Osteocyte (in vitro differentiated cells): ENCODE data around the gene TMBIM4. TPM values are rescaled to one million over a fixed set of nuclear protein-coding genes. Genes with fewer than 3 reads are reported as not detected.

ENCODE experiments used
- DNase-seq: peaks from one replicate; pipeline ENCODE4 v3.0.0; 2021; ENCODE audit warnings: mixed read lengths; ENCODE audit not compliant: unreplicated experiment; ENCODE audit errors: extremely low spot score
- H3K27ac Mint-ChIP-seq: one replicate; pipeline ENCODE4 v1.8.0; 2021; ENCODE audit warnings: mild to moderate bottlenecking, mixed read lengths; ENCODE audit not compliant: unreplicated experiment
- H3K27me3 Mint-ChIP-seq: one replicate; pipeline ENCODE4 v1.8.0; 2021; ENCODE audit warnings: mixed read lengths; ENCODE audit not compliant: unreplicated experiment
- H3K36me3 Mint-ChIP-seq: one replicate; pipeline ENCODE4 v1.8.0; 2021; ENCODE audit warnings: mixed read lengths; ENCODE audit not compliant: unreplicated experiment
- H3K4me1 Mint-ChIP-seq: one replicate; pipeline ENCODE4 v1.8.0; 2021; ENCODE audit warnings: mixed read lengths; ENCODE audit not compliant: unreplicated experiment
- H3K4me3 Mint-ChIP-seq: one replicate; pipeline ENCODE4 v1.8.0; 2021; ENCODE audit warnings: mild to moderate bottlenecking, moderate library complexity, mixed read lengths; ENCODE audit not compliant: unreplicated experiment
- H3K9me3 Mint-ChIP-seq: one replicate; pipeline ENCODE4 v1.8.0; 2021; ENCODE audit warnings: mixed read lengths; ENCODE audit not compliant: unreplicated experiment
- CTCF ChIP-seq: fragments of 200-600 bp; sonication (generic); IDR thresholded peaks from 2 replicates; pipeline ENCODE4 v1.5.0; 2021; ENCODE audit warnings: antibody characterized with exemption, mild to moderate bottlenecking, moderate library complexity
- total RNA-seq: library from RNA; stranded (reverse); gene quantifications from 2 replicates; pipeline ENCODE4 v1.2.1, GENCODE V29; 2021

Gene TMBIM4
- total RNA-seq, 1 donor from 2014 or later = 51.2 TPM

DNA sequence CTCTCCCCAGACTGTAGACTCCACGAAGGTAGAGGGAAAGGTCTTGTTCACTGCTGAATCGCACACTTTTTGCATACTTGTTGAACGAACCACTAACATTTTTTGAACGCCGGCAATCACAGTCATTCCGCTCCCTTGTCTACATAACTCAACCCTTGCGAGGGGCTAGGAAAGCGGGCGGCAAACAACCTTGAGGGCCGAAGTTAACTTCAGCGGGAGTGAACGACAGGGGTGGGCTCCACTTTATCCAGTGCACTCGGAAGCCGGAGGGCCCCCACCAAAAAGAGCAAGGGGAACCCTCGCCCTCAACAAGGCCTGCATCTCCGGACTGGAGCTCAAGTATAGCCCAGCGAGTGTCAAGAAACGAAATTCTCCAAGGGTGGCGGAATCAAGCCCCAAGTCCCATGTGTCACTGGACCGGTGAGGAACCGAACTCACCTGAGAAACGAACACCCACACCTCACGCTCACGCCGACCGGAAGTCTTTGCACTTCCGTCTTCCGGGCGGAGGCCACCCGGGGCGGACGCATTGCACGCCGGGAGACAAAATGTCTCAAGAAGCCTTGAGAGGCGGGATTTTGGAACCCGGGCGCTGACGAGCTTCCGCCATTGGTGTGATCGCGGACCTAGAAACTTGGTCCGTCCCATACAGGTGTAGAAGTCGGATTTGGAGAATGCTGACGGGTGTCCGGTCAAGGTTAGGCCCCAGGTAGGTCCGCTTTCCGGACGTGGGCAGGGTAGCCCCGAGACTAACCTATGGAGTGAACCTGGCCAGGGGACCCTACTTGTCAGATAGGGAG lies 39.3 kb downstream of the TMBIM4 start, which contains the start of gene LLPH:
Gene LLPH (minus strand): TSS at position 484 of the 800 bp plus-strand sequence. CDS start 1,644 bp downstream, outside the sequence.
- Mint-ChIP-seq H3K27me3 (no peaks in the 10 kb centered on the region), H3K4me3 (peak within 1 kb of the TSS; percentile 99), H3K36me3 (peaks cover 31% of the 10 kb centered on the region), H3K27ac (peak within 1 kb of the TSS; percentile 94), H3K9me3 (no peaks in the 10 kb centered on the region), H3K4me1 (peaks cover 38% of the 10 kb centered on the region)
- no peak for TF ChIP-seq CTCF
- peak; percentile 92 for DNase-seq

DNA sequence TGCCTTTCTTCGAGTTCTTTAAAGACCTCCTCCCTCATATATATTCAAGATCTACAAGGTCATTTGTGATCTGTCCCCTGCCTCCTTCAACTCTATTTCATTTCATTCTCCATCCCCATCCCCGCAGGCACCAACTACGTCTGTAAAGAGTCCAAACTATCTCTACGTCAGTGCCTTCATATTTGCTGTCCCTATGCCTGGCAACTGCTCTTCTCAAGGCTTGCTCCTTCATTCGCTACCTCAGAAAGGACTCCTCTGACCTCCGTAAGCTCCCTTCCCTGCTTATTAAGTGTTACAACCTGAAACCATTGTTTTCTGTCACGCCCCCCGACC lies 39.9 kb downstream of the TMBIM4 start:
- no peaks in the 10 kb centered on the region for H3K9me3 Mint-ChIP-seq
- H3K36me3 Mint-ChIP-seq = peaks cover 36% of the 10 kb centered on the region
- TF ChIP-seq CTCF = no peak
- peak overlapping the region; percentile 99 for H3K4me3 Mint-ChIP-seq
- H3K27ac Mint-ChIP-seq = peak overlapping the region; percentile 94
- DNase-seq = no peak
- H3K27me3 Mint-ChIP-seq = no peaks in the 10 kb centered on the region
- peaks cover 38% of the 10 kb centered on the region for H3K4me1 Mint-ChIP-seq

- Mint-ChIP-seq H3K4me1 (peaks cover 37% of the 10 kb centered on the region), H3K27me3 (no peaks in the 10 kb centered on the region), H3K36me3 (peaks cover 53% of the 10 kb centered on the region), H3K9me3 (no peaks in the 10 kb centered on the region), H3K27ac (no peak overlapping the region), H3K4me3 (no peak overlapping the region)
- no peak for DNase-seq
- TF ChIP-seq CTCF = no peak
Measured at GRCh38 chr12:66127650-66128049, 42.1 kb downstream of the TMBIM4 start.

- no peak overlapping the region for H3K27ac Mint-ChIP-seq
- DNase-seq = no peak
- H3K4me3 Mint-ChIP-seq = no peak overlapping the region
- H3K27me3 Mint-ChIP-seq = no peaks in the 10 kb centered on the region
- no peaks in the 10 kb centered on the region for H3K4me1 Mint-ChIP-seq
- TF ChIP-seq CTCF = peak; percentile 24
- peaks cover 30% of the 10 kb centered on the region for H3K36me3 Mint-ChIP-seq
- no peaks in the 10 kb centered on the region for H3K9me3 Mint-ChIP-seq
Measured at GRCh38 chr12:66120477-66120876, 49.3 kb downstream of the TMBIM4 start.

- H3K4me3 Mint-ChIP-seq = no peak overlapping the region
- no peak for DNase-seq
- TF ChIP-seq CTCF = no peak
- no peak overlapping the region for H3K27ac Mint-ChIP-seq
- H3K36me3 Mint-ChIP-seq = peaks cover 25% of the 10 kb centered on the region
- H3K27me3 Mint-ChIP-seq = no peaks in the 10 kb centered on the region
- no peaks in the 10 kb centered on the region for H3K9me3 Mint-ChIP-seq
- H3K4me1 Mint-ChIP-seq = no peaks in the 10 kb centered on the region
Measured at GRCh38 chr12:66119870-66120241, 49.9 kb downstream of the TMBIM4 start.
